Measurements from ENCODE around the gene DYNAP.

Gene DYNAP

DNA sequence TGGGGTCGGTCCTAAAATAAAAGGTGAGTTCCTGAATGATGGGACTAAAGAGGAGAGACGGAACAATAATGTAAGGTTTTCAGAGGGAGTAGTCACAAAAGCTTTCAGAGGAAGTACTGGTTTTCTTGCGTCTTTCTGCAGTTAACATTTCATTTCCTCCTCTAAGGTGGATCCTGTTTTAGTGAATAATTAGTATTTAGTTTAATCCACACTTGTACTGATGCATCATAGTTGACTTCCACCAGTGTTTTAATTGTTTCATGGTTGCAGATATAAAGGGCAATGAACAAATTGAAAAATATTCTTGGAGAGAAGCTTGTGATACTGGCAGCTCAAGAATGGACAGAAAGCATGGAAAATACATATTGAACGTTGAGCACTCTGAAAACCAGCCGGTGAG lies at the start of gene DYNAP:
Gene DYNAP, plus strand, starts transcription at position 301 of the 400 bp plus-strand sequence. Its CDS starts 38 bp downstream, at position 339.
- DNase-seq (ENCODE audit: low read depth) = no peak

- DNase-seq (ENCODE audit: low read depth) = no peak
These were observed 39.5 kb upstream of the DYNAP start for GRCh38 chr18:54551590-54551989.

DNA sequence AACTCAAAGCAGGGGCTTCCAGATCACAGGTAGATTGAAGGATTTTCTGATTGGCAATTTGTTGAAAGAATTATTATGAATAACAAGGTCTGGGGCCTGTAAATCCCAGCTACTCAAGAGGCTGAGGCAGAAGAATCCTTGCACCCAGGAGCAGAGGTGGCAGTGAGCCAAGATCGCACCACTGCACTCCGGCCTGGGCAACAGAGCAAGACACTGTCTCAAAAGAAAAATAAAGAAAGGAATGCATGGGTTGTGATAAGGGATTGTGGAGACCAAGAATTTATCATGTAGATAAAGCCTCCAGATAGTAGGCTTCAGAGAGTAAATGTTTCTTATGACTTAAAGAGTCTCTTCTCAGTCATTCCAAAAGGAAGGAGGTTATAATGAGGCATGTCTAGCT lies 35.8 kb upstream of the DYNAP start:
- DNase-seq (ENCODE audit: low read depth) = no peak

- no peak for DNase-seq (ENCODE audit: low read depth)
These were observed 35.0 kb upstream of the DYNAP start for GRCh38 chr18:54555996-54556395.

- DNase-seq (ENCODE audit: low read depth) = no peak
These were observed 33.1 kb upstream of the DYNAP start for GRCh38 chr18:54557958-54558357.

- DNase-seq (ENCODE audit: low read depth) = no peak
These were observed 32.1 kb upstream of the DYNAP start for GRCh38 chr18:54558609-54559585.

GRCh38 chr18:54561706-54562267 lies 29.3 kb upstream of the DYNAP start:
- DNase-seq (ENCODE audit: low read depth) = no peak

DNA sequence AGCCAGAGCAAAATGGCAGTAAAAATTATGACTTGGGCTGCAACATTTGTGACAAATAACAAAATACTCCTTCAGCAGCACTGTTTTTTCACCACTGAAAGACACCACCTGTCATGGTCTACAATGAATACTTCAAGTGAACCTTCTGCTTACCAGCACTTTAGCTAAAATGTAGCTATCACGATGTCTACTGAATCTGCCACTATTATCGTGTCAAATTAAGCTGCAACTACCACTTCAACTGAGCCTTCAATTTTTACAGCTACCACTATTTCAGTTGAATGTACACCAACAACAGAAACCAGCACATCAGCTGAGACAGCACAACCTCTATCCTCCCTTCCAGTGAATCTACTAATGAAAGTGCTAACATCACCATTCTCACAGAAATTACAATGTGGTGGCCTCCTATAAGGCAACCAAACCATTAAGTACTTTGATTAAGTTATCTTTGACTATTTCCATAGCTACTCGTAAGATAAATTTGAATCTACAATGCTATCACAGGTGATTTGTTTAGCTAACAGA lies 10.8 kb upstream of the DYNAP start:
- DNase-seq (ENCODE audit: low read depth) = no peak

GRCh38 chr18:54584065-54584464 lies 7.0 kb upstream of the DYNAP start:
- DNase-seq (ENCODE audit: low read depth) = no peak

DNA sequence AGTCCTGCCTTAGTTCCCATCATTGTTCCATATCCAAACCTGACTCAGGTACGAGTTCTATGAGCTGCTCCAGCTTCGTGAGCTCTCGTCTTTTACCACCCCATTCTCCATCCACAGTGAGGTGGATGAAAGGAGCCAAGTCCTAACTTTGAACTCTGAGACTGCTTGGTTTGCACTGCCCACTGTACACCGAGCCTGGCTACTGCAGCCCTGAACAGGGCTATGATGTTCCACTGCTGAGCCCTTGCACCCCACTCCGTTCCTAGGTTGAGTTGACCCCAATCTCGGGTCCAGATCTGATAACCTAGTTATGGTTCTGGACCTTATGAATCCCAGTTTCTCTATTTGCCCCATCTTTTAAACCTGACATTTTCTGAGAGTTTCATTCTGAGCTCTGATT lies 5.3 kb upstream of the DYNAP start:
- no peak for DNase-seq (ENCODE audit: low read depth)

DNA sequence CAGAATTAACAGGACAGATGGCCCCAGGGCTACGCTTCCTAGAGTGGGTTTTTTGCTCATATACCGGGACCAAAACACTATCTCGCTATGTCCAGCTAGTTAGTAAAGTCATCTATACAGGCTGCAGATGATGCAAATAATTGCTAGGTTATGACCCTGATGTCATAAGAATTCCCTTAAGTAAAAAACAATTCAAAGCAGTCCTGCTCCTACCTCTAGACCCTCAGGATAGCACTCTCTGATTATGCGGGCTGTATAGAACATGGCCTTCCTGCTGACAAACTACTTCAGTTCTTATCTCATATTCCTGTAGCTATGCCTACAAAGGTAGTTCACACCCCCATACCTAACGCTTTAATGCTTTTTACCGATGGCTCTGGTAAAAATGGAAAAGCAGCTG lies 13.2 kb downstream of the DYNAP start:
- DNase-seq (ENCODE audit: low read depth) = no peak

GRCh38 chr18:54606835-54607212 lies 15.8 kb downstream of the DYNAP start:
- no peak for DNase-seq (ENCODE audit: low read depth)

GRCh38 chr18:54607213-54608027 lies 16.4 kb downstream of the DYNAP start:
- no peak for DNase-seq (ENCODE audit: low read depth)

GRCh38 chr18:54608028-54608642 lies 17.1 kb downstream of the DYNAP start:
- DNase-seq (ENCODE audit: low read depth) = no peak

DNA sequence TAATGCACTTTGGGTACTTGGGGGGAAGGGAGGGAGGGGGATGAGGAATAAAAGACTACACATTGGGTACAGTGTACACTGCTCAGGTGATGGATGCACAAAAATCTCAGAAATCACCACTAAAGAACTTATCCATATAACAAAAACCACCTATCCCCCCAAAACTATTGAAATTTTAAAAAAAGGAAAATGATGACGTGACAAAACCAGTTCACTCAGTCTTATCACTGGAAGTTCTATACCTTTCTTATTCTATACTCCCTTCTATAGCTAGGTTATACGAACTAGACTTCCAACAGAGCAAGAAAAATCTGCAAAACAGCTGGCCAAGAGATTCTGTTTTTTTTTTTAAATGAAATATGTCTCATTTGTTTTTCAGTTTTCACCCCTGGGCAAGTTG lies 20.8 kb downstream of the DYNAP start:
- no peak for DNase-seq (ENCODE audit: low read depth)

GRCh38 chr18:54612237-54612636 lies 21.2 kb downstream of the DYNAP start:
- no peak for DNase-seq (ENCODE audit: low read depth)

DNA sequence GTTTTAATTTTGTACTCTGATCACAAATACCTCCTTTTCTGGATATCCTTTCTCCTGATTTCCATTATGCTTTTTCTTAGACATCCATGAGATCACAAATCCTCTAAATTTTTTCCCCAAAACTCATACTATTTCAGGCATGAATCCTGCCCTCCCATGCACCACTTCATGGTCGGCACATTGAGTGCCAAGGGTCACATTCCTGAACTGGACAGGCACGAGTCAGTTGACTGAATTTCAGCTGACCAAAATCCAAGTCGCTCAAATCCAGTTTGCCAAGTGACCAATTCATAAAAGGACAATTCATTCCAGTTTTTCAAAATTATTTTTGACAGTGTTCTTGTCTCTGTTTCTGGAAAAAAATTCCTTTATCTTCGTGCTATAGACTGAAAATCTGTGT lies 22.1 kb downstream of the DYNAP start:
- no peak for DNase-seq (ENCODE audit: low read depth)

DNA sequence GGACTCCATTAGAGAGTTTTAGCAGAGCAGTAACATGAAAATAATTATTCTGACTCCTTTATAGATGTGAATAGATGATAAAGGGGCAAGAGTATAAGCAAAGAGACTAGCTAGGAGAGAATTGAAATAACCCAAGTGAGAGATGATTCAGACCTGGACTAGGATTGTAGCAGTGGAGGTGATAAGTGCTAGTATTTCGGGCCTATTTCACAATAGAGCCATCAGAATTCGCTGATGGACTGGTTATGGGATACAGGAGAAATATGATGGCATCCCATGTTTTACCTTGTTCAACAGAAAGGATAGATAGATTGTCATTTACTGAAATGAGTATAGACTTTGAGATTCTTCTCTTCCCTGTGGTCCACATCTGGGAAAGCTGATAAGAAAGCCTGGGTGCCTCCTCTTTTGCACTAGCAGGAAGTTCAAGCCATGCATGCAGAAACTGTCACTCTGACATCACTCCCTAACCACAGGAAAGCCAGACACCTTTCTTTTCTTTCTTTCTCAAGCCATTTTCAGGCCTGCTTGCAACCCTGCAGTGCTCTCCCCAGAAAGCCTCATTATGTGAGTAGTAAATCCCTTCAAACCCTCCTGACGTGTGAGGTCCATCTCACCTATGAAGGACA lies 25.3 kb downstream of the DYNAP start:
- DNase-seq (ENCODE audit: low read depth) = no peak

DNA sequence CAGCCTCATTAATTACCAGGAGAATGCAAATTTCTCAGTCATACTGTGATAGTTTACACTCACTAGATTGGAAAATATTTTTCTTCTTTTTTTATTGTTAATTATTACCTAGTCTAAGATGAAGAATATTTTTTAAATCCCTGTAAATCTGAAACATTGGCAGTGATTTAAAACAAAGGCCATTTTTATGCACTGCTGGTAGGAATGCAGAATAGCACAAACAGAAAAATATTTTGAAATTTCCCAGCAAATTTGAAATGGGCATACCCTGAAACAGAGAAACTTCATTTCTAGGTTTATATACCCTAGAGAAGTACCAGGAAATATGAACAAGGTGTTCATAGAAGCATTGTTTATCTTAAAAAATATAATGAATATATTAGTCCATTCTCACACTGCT lies 31.0 kb downstream of the DYNAP start:
- no peak for DNase-seq (ENCODE audit: low read depth)

GRCh38 chr18:54626779-54627178 lies 35.7 kb downstream of the DYNAP start:
- no peak for DNase-seq (ENCODE audit: low read depth)

DNA sequence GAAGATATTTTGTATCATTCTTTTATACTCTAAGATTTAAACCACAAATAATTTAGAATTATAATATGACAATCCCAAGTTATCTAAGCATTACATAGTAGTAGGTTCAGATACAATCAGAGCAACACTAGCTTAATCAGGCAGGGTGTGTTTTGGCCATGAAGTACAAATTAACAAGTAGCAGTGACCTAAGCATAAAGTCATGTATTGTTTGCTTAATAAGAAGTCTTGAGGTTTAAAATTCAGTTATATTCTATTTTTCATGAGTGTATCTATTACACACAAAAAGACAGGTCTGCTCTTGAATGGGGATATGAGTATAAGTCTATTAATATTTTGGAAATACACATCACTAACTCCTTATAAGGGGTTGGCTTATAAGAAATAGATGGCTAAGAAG lies 39.9 kb downstream of the DYNAP start:
- DNase-seq (ENCODE audit: low read depth) = no peak

GRCh38 chr18:54636217-54636616 lies 45.2 kb downstream of the DYNAP start:
- DNase-seq (ENCODE audit: low read depth) = no peak

Measured in stimulated activated CD8-positive, alpha-beta memory T cell treated with anti-CD3 and anti-CD28 coated beads, Interleukin-7, amount 100 ng/mL, for 24 hours (primary cell).